HepG2 (cell line): ENCODE measurements around the gene CCT4. TPM values are rescaled to one million over a fixed set of nuclear protein-coding genes. Genes with fewer than 3 reads are reported as not detected.

Source experiments
- CCAR2 ChIP-seq: fragments of 200-400 bp; formaldehyde crosslinking; optimal IDR thresholded peaks from 2 replicates; pipeline ENCODE3; 2018; ENCODE audit warnings: low read depth, mild to moderate bottlenecking, low read length, moderate library complexity
- GTF2F1 ChIP-seq: fragments of 150-350 bp; IDR thresholded peaks from 2 replicates; pipeline ENCODE4 v1.6.1; 2014; ENCODE audit warnings: low read length
- HMGXB4 ChIP-seq, 2 experiments: sonication (generic) in 1 of 2; formaldehyde crosslinking in 1 of 2; IDR thresholded peaks; 2 replicates each; pipeline versions ENCODE4 v1.4.0 to v1.6.1; 2018 to 2020; ENCODE audit warnings: missing genetic modification reagents in 2 of 2, borderline replicate concordance in 1 of 2, low read depth in 1 of 2, mild to moderate bottlenecking in 1 of 2, missing biosample characterization in 1 of 2
- HNRNPLL ChIP-seq: fragments of 200-400 bp; formaldehyde crosslinking; IDR thresholded peaks from 2 replicates; pipeline ENCODE4 v1.6.1; 2017; ENCODE audit warnings: mild to moderate bottlenecking, low read depth, low read length; ENCODE audit not compliant: poor library complexity, severe bottlenecking
- KDM5B ChIP-seq: sonication (generic); formaldehyde crosslinking; IDR thresholded peaks from 2 replicates; pipeline ENCODE4 v1.4.0; 2020; ENCODE audit warnings: missing genetic modification reagents, mild to moderate bottlenecking, borderline replicate concordance
- MTF1 ChIP-seq: sonication (generic); formaldehyde crosslinking; IDR thresholded peaks from 2 replicates; pipeline ENCODE4 v1.5.0; 2020; ENCODE audit warnings: missing genetic modification reagents
- SKIL ChIP-seq: sonication (generic); formaldehyde crosslinking; IDR thresholded peaks from 2 replicates; pipeline ENCODE4 v1.8.0; 2022; ENCODE audit warnings: missing genetic modification reagents, mild to moderate bottlenecking, moderate library complexity, borderline replicate concordance
- SRF ChIP-seq: IDR thresholded peaks from 2 replicates; pipeline ENCODE4 v1.6.1; 2011; ENCODE audit warnings: mild to moderate bottlenecking, low read depth, low read length, moderate library complexity
- TBX3 ChIP-seq: fragments of 450-650 bp; IDR thresholded peaks from 2 replicates; pipeline ENCODE4 v1.6.1; 2017; ENCODE audit warnings: antibody characterized with exemption, mild to moderate bottlenecking, inconsistent platforms, borderline replicate concordance
- ZNF180 ChIP-seq: sonication (generic); formaldehyde crosslinking; IDR thresholded peaks from 2 replicates; pipeline ENCODE4 v1.4.0; 2020; ENCODE audit warnings: low read depth, missing genetic modification reagents, borderline replicate concordance
- ZNF367 ChIP-seq: sonication (generic); formaldehyde crosslinking; IDR thresholded peaks from 2 replicates; pipeline ENCODE4 v1.4.0; 2020; ENCODE audit warnings: missing genetic modification reagents, borderline replicate concordance
- ZNF501 ChIP-seq: sonication (generic); formaldehyde crosslinking; IDR thresholded peaks from 2 replicates; pipeline ENCODE4 v1.5.1; 2020; ENCODE audit warnings: mild to moderate bottlenecking, moderate library complexity, missing genetic modification reagents
- ZNF513 ChIP-seq: sonication (generic); formaldehyde crosslinking; conservative IDR thresholded peaks from 2 replicates; pipeline ENCODE4 v1.5.0; 2020; ENCODE audit warnings: missing genetic modification reagents
- ZNF569 ChIP-seq: sonication (generic); formaldehyde crosslinking; IDR thresholded peaks from 2 replicates; pipeline ENCODE4 v1.5.0; 2020; ENCODE audit warnings: mild to moderate bottlenecking, missing genetic modification reagents, moderate library complexity, borderline replicate concordance
- polyA plus RNA-seq, 8 experiments: library from polyadenylated mRNA; depleted of rRNA in 3 of 8; stranded (reverse) in 7 of 8; unstranded in 1 of 8; fragments of >200 nt; fragmentation: Illumina TruSeq in 4 of 8; extraction: Trizol in 4 of 8; gene quantifications; 2 replicates each; pipeline versions ENCODE4 v1.2.1 to v1.2.3, GENCODE V29; 2011 to 2016; ENCODE audit warnings: low read depth in 4 of 8, missing spikeins in 1 of 8, mixed read lengths in 1 of 8; ENCODE audit not compliant: insufficient read depth in 1 of 8
- total RNA-seq, 5 experiments: library from RNA; depleted of rRNA; stranded (reverse); fragments of >200 nt; fragmentation: Illumina TruSeq; extraction: Trizol; gene quantifications; 2 replicates each; pipeline ENCODE4 v1.2.3, GENCODE V29; 2016; ENCODE audit warnings: low read depth in 1 of 5
- TF ChIP-seq, protein P1 (sequence below): sonication (generic); formaldehyde crosslinking; IDR thresholded peaks from 2 replicates; pipeline ENCODE4 v1.5.0; 2020; ENCODE audit warnings: mild to moderate bottlenecking, missing genetic modification reagents

The CCT4 gene
- total and polyA plus RNA-seq, 2 of the 13 experiments (the other 11 are each of a cell fraction or from before 2014, with no cell fraction given): 138 to 340 TPM

GRCh38 chr2:61905372-61906185 is 17.1 kb upstream of the CCT4 start, which contains the start of gene COMMD1 (continued):
- TF ChIP-seq CCAR2: peak; percentile 16
- no peak for TF ChIP-seq ZNF513 (CRISPR knock-in tag)
- TF ChIP-seq GTF2F1: 0 out of 2 replicates have a peak, but pooled peaks have one; percentile 37
- TF ChIP-seq MTF1 (CRISPR knock-in tag): no peak
- no peak for TF ChIP-seq TBX3
- TF ChIP-seq KDM5B: peak; percentile 95
- no peak for TF ChIP-seq ZNF367 (CRISPR knock-in tag)
- no peak for TF ChIP-seq SRF
- peak; percentile 67 for TF ChIP-seq HNRNPLL
- TF ChIP-seq SKIL (CRISPR knock-in tag): no peak
- no peak for TF ChIP-seq ZNF569
- no peak for TF ChIP-seq ZNF180
- TF ChIP-seq, protein P1, sequence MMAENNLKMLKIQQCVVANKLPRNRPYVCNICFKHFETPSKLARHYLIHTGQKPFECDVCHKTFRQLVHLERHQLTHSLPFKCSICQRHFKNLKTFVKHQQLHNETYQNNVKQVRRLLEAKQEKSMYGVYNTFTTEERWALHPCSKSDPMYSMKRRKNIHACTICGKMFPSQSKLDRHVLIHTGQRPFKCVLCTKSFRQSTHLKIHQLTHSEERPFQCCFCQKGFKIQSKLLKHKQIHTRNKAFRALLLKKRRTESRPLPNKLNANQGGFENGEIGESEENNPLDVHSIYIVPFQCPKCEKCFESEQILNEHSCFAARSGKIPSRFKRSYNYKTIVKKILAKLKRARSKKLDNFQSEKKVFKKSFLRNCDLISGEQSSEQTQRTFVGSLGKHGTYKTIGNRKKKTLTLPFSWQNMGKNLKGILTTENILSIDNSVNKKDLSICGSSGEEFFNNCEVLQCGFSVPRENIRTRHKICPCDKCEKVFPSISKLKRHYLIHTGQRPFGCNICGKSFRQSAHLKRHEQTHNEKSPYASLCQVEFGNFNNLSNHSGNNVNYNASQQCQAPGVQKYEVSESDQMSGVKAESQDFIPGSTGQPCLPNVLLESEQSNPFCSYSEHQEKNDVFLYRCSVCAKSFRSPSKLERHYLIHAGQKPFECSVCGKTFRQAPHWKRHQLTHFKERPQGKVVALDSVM (CRISPR knock-in tag): 0 out of 2 replicates have a peak, but pooled peaks have one; percentile 33
- peak; percentile 86 to 91 for TF ChIP-seq HMGXB4 (CRISPR knock-in tag; IDR thresholded peaks at IDR 0.05; ENCODE audit: borderline replicate concordance in 1 of 2, low read depth in 1 of 2)
- TF ChIP-seq ZNF501: peak; percentile 95
